Adipose tissue (tissue), 3 donors: ENCODE results near the gene PKIG. TPM values are rescaled to one million over a fixed set of nuclear protein-coding genes. Genes with fewer than 3 reads are reported as not detected.
"Not testable (repeated sequence)": the region's sequence is repeated elsewhere in the genome, so short reads cannot be mapped to it uniquely, and the experiment has no call there.

ENCODE experiments used
- H3K27ac ChIP-seq: one replicate; pipeline ENCODE4 v1.5.1; 2013; ENCODE audit warnings: low read depth, low read length
- WGBS, 3 donors: extraction: QIAGEN DNeasy Blood & Tissue Kit; methylation state at CpG; one replicate each; pipeline ENCODE4 v1.1.7; 2013; 5-methylcytosine and 5-hydroxymethylcytosine counted together
- polyA plus RNA-seq, 3 donors: library from polyadenylated mRNA; stranded (reverse); fragments of 200-250 nt; gene quantifications; one replicate each; pipeline ENCODE4 v1.2.3, GENCODE V29; 2013
- donor health status: healthy with polysubstance abuse.
- donor health status: Bipolar disorder and iron deficiency.
- donor health status: healthy.

PKIG gene
- polyA plus RNA-seq, 3 donors: 18.1 to 122 (median 74.4) TPM

GRCh38 chr20:44646023-44646640 is 63.8 kb downstream of the PKIG start:
- H3K27ac ChIP-seq: no peak overlapping the region
- 38 to 74% (median 45%) methylated on average over 4 of the region's 4 CpGs for WGBS, 3 donors

GRCh38 chr20:44646641-44647274 is 64.4 kb downstream of the PKIG start:
- H3K27ac ChIP-seq: no peak overlapping the region
- 70 to 87% (median 77%) methylated on average over 10 of the region's 10 CpGs for WGBS, 3 donors

GRCh38 chr20:44648068-44648467 is 65.7 kb downstream of the PKIG start:
- 79 to 90% (median 83%) methylated on average over 5 of the region's 5 CpGs for WGBS, 3 donors
- H3K27ac ChIP-seq: no peak overlapping the region

GRCh38 chr20:44648579-44648978 is 66.2 kb downstream of the PKIG start:
- WGBS, 3 donors: 73 to 76% (median 75%) methylated on average over 7 of the region's 7 CpGs
- no peak overlapping the region for H3K27ac ChIP-seq

DNA sequence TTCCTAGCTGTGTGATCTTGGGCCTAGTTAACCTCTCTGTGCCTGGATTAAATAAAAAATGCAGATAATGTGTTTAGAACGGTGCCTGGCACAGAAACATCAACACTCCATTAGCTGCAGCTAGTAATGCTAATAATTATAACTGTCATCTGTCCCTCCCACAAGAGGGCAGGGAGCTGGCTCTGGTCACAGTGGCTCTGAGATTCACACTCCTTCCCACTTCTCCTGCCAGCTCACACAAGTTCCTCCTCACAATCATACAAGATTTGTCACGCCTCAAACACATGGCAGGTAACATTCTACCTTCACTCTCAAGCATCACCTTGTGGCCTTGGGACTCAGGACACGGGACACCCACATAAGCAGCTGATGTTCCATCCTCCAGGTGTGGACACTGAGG is 66.7 kb downstream of the PKIG start:
- H3K27ac ChIP-seq: no peak overlapping the region
- 60 to 87% (median 67%) methylated on average over 3 of the region's 3 CpGs for WGBS, 3 donors

DNA sequence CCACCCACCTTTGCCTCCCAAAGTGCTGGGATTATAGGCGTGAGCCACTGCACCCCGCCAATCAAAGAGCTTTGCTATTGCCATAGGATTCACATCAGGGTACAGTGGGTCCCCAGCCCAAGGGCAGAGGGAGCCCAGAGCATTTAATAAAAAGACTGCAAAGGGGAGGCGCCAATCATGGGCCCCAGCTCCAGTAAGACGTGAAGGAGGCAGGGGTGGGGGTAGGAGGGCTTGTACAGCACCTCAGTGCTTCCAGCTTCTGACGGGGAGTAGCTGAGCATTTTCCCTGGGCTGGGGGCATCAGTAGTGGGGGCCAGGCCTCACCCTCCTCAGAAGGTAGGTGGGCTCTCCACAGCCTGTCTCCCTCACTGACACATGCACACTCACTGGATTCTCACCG is 67.6 kb downstream of the PKIG start:
- no peak overlapping the region for H3K27ac ChIP-seq
- 82 to 87% (median 83%) methylated on average over 6 of the region's 6 CpGs for WGBS, 3 donors

DNA sequence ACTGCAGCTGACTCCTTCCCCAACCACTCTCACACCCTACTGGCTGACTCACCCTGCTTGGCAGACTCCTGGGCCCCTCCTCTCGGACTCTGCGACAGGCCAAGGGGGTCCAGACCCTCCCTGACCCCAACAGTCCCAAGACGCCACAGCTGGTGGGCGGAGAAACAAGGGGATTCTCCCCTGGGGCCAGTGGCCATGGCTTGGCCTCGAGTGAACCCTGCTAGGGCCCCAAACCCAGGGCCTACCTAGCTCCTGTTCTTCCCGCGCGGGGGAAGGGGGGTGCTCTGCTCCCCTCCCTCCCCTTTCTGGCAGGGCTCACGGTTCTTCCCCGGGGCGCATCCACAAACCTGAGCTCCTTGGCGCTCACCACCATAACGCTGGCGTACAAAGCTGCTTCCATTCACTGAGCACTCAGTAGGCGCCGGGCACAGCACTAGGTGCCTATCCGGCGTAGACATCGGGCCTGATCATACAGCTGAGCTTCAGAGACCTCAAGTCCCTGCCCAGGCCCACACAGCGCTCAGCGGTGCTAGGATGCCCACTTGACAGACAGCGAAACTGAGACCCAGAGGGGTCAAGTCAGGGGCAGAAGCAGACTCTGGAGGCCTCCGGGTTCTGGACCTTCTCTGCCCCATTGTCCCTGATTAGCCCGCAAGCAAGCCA is 68.5 kb downstream of the PKIG start:
- WGBS, 3 donors: 17 to 45% (median 22%) methylated on average over 24 of the region's 24 CpGs
- no peak overlapping the region for H3K27ac ChIP-seq

DNA sequence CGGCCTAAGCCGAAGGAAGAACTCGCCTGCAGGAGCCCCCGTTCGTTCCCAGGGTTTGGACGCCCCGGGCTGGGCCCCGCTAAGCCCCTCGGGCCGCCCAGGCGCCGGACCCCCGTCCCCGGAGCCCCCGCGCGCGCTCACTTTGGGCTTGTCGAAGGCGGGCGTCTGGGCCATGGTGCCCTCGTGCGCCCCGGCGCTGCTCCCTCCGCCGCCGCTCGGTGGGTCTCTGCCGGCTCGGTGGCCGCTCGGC is 69.0 kb downstream of the PKIG start:
- 1% methylated on average over 19 to 33 of the region's 33 CpGs for WGBS, 3 donors
- H3K27ac ChIP-seq: no peak overlapping the region

- no peak within 1 kb of the TSS for H3K27ac ChIP-seq
- 0 to 1% (median 1%) methylated on average over 51 to 68 of the region's 68 CpGs for WGBS, 3 donors
Measured at GRCh38 chr20:44651684-44652423, 69.5 kb downstream of the PKIG start, which contains the start of gene ADA. Gene ADA (minus strand): TSS chr20:44651699. CDS start chr20:44651607, 92 bp downstream.

- no peak overlapping the region for H3K27ac ChIP-seq
- WGBS, 3 donors: 74 to 86% (median 77%) methylated on average over 2 of the region's 2 CpGs
Measured at GRCh38 chr20:44653546-44653945, 71.2 kb downstream of the PKIG start.

- WGBS, 3 donors: 95 to 98% (median 98%) methylated on average over 5 of the region's 5 CpGs
- not testable (repeated sequence) for H3K27ac ChIP-seq
Measured at GRCh38 chr20:44654210-44654609, 71.8 kb downstream of the PKIG start.

GRCh38 chr20:44656448-44656847 is 74.1 kb downstream of the PKIG start:
- 53 to 62% (median 56%) methylated on average over 3 of the region's 3 CpGs for WGBS, 3 donors

DNA sequence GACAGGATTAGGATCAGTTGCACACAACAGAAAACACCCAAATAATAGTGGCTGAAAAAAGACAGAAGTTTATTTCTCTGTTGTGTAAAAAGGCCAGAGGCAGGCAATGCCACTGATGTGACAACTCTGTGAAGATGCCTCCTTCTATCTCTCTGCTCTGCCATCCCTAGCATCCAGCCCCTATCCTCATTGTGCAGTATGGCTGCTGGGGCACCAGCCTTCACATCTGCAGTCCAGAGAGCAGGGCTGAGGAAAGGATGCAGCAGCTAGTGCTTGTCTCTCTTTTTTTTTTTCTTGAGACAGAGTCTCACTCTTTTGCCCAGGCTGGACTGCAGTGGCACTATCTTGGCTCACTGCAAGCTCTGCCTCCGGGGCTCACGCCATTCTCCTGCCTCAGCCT is 75.5 kb downstream of the PKIG start:
- H3K27ac ChIP-seq: no peak overlapping the region
- 92 to 100% (median 98%) methylated on average over 2 of the region's 2 CpGs for WGBS, 3 donors

More at GRCh38 chr20:44656448-44656847, 74.1 kb downstream of the PKIG start:
- H3K27ac ChIP-seq: no peak overlapping the region

GRCh38 chr20:44658810-44659209 is 76.4 kb downstream of the PKIG start:
- no peak overlapping the region for H3K27ac ChIP-seq

- 94 to 97% (median 94%) methylated on average over 2 of the region's 2 CpGs for WGBS, 3 donors
- H3K27ac ChIP-seq: no peak overlapping the region
Measured at GRCh38 chr20:44659931-44660330, 77.6 kb downstream of the PKIG start.

GRCh38 chr20:44660581-44660980 is 78.2 kb downstream of the PKIG start:
- WGBS, 3 donors: 48 to 86% (median 53%) methylated on average over 5 of the region's 5 CpGs
- no peak overlapping the region for H3K27ac ChIP-seq

GRCh38 chr20:44662261-44662660 is 79.9 kb downstream of the PKIG start:
- H3K27ac ChIP-seq: no peak overlapping the region
- WGBS, 3 donors: 44 to 70% (median 56%) methylated on average over 3 of the region's 3 CpGs

GRCh38 chr20:44664131-44664530 is 81.8 kb downstream of the PKIG start:
- no peak overlapping the region for H3K27ac ChIP-seq
- 36 to 42% (median 38%) methylated on average over 3 of the region's 3 CpGs for WGBS, 3 donors

DNA sequence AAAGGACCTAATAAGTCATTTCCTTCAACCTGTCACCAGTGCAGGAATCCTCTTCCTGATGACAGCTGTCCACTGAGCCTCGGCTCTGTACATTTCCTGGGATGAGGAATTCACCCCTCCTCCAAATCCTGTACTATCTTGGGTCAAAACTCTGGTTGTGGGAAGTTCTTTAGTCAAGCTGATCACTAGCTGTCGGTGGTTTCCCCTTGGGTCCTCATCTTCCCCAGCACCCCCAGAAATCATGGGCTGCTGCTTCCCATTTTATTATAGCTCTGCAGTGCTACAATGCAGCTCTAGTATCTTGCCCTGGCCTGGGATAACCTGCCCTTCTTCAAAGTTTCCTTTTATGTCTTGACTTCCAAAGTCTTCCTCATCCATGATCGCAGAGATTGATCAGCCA is 83.7 kb downstream of the PKIG start:
- H3K27ac ChIP-seq: no peak overlapping the region
- 63 to 75% (median 68%) methylated on average over 3 of the region's 3 CpGs for whole genome bisulfite sequencing, 3 donors
